Measurements from ENCODE around the gene ZNF74.

Gene ZNF74

DNA sequence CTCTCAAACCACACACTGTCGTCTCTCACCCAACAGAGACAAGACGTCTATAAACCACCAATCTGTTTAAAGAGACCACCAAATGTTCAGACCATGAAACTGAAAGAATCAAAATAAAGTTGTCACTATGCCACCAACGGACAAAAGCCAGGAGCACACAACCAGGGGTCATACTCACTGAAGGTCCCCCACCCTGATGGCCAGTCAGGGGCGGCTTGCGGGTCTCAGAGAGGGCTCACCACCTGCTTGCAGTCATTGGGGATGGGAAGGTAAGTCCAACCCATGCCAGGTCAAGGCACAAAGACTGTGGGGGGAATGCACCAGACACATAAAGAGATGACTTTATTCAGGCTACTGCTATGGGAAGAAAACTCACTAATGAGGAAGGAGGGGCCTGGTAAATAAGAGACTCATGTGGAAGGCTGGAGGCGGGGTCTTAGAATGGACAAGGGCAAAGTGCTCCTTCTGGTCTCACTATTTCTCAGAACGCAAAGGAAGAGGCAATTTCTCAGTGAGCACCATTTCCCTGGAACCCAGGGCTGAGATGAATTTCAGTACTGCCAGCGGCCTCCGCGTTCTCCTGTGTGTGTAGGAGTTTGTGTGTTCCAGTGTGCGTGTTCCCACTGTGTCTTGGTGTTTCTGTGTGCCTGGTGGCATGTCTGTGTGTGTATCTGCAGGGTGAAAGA, 26.3 kb downstream of the ZNF74 start:
- DNase-seq (ENCODE audit: low read depth in 2 of 2), result no peak

DNA sequence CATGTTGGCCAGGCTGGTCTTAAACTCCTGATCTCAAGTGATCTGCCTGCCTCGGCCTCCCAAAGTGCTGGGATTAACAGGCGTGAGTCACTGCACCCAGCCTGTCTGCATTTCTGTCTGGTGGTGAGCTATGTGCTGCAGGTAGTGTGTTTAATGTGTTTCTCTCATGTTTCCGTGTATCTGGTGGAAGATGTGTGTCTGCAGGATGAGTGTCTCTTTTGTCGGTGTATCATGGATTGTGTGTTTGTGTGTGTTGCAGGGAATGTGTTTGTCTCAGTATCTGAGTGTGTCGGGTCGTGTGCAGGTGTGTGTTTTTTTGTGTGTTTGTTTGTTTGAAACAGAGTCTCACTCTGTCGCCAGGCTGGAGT, 27.5 kb downstream of the ZNF74 start:
- no peak for DNase-seq (ENCODE audit: low read depth in 2 of 2)

- no peak for DNase-seq (ENCODE audit: low read depth in 2 of 2)
Measured at GRCh38 chr22:20422271-20423007, 28.5 kb downstream of the ZNF74 start.

GRCh38 chr22:20423008-20423905, 29.3 kb downstream of the ZNF74 start:
- DNase-seq (ENCODE audit: low read depth in 2 of 2), result no peak

DNA sequence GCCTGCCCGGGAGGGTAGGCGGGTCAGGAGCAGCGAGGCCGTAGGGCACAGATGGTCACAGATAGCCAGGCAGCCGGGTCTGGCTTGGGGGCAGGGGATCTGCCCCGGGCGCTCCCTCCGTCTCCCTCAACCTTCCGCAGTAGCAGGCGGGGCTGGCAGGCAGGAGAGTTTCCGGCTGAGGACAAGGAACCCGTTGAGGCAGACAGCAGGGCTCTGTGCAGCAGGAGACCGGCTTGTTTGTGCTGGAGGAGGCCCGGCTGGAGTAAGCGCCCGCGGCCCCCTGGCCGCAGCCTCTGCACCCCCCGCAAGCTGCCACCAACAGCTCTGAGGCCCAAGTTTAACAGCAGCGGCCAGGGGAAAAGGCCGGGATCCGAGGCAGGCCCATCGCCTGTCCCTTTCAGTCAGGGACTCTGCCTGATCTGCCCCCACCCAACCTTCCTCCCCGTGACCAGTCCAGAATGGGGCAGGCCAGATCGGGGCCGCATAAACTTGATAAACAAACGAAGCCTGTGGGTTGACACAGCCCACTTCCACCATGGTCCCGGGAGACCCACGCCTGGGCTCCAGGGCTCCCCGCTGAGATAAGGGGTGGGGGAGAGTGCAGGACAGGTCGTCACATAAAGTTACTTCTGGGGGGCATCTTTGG, 30.1 kb downstream of the ZNF74 start:
- no peak for DNase-seq (ENCODE audit: low read depth in 2 of 2)

- no peak for DNase-seq (ENCODE audit: low read depth in 2 of 2)
Measured at GRCh38 chr22:20424568-20424931, 30.6 kb downstream of the ZNF74 start.

DNA sequence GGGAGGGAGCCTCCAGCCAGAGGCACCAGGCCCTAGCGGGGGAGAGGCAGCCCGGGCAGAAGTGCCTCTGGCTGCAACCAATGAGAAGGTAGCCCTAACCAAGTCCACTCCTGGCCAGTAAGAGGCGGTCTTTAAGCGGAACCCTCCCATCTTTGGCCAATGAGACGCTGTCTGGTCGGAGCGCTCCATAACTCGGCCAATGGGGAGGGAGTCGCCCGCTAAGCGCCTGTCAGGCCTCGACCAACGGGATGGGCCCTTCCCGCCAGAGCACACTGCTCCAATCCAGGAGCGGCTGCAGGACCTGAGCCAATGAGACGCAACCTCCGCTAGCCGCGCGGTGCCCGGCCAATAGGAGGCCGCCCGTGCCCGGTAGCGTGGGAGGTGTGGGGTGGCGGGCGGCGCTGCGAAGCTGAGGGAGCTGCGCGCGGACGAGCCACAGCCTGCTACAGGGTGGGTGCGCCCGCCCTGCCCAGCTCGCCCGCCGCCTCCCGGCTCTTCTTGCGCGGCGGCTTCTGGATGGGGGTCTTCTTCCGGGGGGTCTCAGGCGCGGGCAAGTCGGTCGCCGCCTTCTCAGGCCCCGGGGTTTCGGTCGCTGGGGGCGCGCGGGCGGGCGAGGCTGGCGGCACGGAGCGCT, 31.1 kb downstream of the ZNF74 start:
- DNase-seq (ENCODE audit: low read depth in 2 of 2), result no peak

DNA sequence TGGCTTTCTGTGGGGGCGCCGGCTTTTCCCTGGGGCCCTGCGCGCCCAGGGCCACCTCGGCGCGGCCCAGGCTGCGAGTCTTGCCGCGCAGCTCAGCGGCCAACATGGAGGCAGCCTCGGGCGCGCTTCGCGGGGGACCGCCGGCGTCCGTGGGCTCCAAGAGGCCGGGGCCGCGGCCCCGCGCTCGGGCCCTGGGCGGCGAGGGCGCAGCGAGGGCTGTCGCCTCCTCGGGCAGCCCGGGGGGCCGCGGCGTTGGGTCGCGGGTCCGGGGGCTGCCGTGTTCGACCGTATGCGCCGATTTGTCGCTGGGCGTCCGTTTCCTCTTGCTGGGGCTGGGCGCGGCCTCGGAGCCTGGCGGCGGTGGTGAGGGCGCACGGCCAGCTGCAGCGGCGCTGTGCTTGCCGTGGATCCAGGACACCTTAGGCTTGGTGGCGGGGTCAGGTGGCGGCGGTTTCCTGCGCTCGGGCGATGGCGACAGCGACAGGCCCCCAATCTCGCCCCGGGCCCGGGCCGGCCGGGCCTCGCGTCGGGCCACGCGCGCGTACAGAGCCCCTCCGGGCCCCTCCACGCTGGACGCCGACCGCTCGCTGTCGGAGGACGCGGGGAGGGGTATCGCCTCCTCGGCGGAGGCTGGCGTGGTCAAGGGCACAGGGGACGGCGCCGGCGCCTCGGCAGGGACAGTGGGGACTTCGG, 31.8 kb downstream of the ZNF74 start:
- no peak for DNase-seq (ENCODE audit: low read depth in 2 of 2)

- DNase-seq (ENCODE audit: low read depth in 2 of 2), result no peak
Measured at GRCh38 chr22:20426259-20426615, 32.3 kb downstream of the ZNF74 start.

DNA sequence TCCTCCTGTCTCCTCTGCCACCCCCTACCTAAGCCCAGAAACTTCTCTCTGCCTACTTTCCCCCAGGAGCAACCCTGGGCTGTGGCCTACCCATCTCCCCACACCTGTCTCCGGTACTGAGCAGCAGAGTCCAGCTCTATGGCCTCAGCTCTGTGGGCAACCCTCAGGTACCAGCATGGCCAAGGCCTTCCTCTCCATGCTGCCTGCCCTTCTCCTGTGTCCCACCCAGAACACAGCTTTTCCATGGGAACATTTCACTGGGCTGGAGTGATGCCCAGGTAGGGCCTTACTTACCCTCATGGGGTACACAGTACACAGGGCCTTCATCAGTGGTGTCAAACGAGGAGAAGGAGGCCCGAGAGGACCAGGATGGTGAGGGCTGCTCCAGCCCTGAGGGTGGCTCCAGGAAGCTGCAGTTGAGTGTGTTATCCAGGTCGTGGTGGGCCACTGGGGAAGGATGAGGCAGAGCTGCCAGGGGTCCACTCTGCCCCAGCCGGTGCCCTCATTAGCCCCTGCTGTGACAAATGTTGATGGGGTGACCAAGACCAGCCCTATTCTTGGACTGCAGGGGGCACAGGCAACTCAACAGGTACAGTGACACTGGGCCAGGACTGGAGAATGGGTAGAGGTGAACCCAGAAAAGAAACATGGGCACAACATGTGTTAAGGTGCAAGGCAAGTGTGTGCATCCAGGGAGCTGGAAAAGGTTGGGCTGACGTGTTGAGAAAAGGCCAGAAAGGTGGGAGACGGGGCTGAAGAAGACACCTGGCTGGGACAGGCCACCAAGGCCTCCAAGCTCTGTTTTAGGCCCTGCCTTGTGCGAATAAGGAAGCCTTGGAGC, 33.4 kb downstream of the ZNF74 start:
- no peak for DNase-seq (ENCODE audit: low read depth in 2 of 2)

DNA sequence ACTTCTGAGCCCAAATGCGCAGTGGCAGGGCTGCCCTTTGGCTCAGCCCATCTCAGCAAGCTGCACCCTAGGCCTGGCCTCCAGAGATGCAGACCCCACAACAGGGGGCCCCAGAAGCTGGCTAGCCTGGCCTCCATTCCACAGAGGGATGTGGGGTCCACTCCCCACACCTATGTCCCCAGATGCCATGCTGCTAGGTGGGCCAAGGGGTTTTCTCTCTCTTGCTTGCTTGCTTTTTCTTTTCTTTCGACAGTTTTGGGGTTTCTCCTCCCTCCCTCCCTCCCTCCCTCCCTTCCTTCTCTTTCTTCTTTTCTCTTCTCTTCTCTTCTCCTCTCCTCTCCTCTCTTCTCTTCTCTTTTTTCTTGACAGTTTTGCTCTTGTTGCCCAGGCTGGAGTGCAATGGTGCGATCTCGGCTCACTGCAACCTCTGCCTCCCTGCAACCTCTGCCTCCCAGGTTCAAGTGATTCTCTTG, 34.0 kb downstream of the ZNF74 start:
- no peak for DNase-seq (ENCODE audit: low read depth in 2 of 2)

- DNase-seq (ENCODE audit: low read depth in 2 of 2), result no peak
Measured at GRCh38 chr22:20428496-20429253, 34.7 kb downstream of the ZNF74 start.

GRCh38 chr22:20429254-20430100, 35.5 kb downstream of the ZNF74 start:
- peak; percentile 70 to 71 for DNase-seq (ENCODE audit: low read depth in 2 of 2)

DNA sequence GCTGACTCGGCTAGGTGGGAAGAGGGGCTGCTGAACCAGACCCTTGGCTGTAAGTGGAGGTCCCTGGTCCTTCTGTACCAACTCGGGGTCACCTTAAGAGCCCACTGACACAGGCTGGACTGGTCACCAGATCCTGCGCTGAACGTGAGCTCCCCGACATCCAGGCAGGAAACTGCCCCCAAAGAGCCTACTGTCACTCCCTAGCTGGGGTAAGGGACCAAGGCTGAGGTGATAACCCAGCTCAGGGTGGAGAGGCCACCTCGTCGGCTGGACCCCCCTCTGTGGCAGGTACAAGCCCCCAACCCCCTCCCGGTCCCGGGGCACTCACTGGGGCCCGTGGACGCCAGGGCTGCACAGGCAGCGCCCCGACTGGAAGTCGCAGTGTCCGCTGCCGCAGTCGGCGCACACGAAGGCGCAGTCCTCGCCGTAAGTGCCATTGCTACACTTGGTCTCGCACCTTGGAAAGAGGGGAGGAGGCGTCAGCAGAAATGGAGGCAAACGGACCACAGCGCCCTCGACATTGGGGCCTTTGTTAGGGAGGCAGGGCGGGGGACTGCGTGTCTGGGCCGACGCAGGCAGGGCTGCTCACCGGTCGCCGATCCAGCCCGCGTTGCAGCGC, 36.3 kb downstream of the ZNF74 start:
- DNase-seq (ENCODE audit: low read depth in 2 of 2), result no peak

DNA sequence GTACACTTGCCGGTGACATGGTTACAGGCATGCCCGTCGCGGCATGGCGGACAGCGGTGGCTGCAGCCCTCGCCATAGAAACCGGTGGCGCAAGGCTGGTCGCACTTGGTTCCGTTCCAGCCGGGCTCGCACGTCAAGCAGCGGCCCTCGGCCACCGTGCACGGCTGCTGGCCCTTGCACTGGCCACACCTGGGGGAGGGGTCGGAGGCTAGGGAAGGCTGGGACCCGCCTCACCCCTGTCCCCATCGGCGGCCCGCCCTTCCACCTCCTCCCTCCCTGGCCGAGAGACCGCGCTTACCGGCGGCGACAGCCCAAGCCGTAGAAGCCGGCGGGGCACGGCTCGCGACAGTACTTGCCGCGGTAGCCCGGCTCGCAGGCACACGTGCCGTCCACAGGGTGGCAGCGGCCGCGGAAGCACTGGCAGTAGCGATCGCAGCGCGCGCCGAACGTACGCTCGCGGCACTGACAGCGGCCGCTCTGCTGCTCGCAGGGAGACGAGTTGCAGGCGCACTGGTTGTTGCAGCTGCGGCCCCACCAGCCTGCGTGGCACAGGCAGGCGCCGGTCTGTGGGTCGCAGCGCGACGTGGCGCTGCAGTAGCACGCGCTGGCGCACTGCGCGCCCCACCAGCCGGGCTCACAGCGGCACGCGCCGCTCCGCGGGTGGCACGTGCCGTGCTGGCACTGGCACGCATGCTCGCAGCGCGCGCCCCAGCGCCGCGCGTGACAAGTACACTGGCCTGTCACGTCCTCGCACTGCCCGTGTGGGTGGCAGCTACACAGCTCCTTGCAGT, 37.0 kb downstream of the ZNF74 start:
- DNase-seq (ENCODE audit: low read depth in 2 of 2), result peak; percentile 43 to 47

GRCh38 chr22:20431511-20432192, 37.7 kb downstream of the ZNF74 start:
- DNase-seq (ENCODE audit: low read depth in 2 of 2), result no peak

Measured in stimulated activated CD8-positive, alpha-beta memory T cell treated with anti-CD3 and anti-CD28 coated beads, Interleukin-2, amount 100 ng/mL, for 48 hours (primary cell).